ENCODE data around the gene HOXB5.

The HOXB5 gene

DNA sequence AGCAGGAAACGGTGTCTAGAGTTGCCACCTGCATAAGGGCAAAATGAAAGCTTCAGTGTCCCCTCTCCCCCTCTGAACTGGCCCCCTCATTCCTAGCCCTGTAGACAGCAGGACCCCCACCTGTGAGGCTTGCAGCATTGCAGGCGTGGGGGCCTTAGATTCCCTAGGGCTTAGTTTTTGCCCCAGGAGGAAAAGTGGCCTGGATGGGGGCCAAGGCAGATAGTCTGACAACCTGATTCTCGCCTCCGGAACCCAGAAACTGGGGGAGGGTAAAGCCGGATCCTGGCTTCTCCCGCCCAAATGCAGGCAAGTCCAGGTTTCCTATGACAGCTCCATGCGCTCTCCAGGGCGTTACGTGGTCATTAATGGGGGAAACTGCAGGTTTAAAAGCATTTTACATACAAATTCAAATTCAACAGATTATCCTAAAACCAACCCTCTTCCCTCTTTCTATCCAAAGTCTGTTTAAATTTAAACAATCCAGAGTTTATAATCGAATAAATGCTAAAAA is 11.9 kb upstream of the HOXB5 start:
- DNase-seq (ENCODE audit: low read depth in 2 of 2, low spot score in 1 of 2): no peak

DNA sequence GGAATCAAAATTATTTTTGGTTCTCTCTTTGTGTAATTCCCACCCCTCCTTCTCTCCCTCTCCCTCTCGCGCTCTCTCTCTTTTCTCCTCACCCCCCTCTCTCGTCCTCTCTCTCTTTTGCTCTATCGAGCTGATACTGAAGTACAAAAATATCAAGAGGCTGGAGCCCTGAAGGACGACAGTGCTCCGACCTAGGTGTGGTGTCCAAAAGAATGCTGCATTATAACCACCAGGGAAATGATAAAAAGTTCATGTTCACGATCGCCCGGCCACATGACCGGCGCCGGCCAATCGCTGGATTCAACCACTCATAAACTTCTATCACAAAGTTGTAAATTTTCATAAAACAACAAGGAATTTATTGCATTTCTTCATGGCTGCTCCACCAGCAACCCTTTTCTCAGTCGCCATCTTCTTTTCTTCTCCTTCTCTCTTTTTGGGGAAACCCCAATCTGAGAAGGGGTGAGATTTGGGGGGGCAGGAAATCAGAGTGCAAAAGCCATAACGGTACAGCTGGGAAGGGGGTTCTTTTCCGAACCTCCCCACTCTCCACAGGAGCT is 11.3 kb upstream of the HOXB5 start, which contains the start of gene HOXB6:
TSS of gene HOXB6 (minus strand) at position 217 of the 560 bp plus-strand sequence. CDS start 6,836 bp downstream, outside the sequence.
- DNase-seq (ENCODE audit: low read depth in 2 of 2, low spot score in 1 of 2): no peak

DNA sequence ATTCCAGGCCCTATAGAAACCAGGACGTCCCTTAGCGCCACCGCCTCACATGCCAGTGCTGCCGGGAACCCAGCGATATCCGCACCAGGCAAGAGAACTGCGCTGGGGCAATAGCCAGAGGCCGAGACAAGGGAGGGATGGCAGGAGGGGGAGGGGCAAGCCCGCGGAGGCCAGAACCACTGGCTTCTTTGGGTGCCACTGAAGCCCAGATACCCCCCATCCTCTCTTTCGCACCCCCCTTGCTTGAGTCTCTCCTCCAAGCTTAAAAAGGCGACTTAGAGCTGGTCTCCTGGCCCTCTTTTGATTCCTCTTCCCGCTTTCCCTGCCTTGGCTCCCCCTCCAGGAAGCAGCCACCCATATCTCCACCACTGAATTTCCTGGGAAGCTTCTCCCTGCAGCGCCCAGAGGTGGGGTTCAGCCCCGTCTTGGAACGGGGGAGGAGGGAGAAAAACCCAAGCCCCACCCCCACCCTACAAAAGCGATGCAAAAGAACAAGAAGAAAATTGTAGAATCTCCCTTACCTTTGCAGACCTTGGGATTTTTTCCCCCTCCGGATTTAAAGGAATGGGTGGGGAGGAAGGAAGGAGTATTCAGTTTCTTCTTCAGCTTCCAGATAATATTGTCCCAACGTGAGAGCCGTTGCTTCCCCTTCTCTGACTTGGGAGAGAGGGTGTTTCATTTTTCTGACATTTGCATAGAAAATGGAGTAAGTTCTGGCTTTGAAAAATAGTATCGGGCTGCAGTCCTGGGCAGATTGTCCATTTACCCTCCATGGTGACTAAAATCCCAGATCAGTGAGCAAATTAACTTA is 10.6 kb upstream of the HOXB5 start:
- no peak for DNase-seq (ENCODE audit: low read depth in 2 of 2, low spot score in 1 of 2)

GRCh38 chr17:48601539-48602425 is 8.2 kb upstream of the HOXB5 start:
- DNase-seq (ENCODE audit: low read depth in 2 of 2, low spot score in 1 of 2): no peak

DNA sequence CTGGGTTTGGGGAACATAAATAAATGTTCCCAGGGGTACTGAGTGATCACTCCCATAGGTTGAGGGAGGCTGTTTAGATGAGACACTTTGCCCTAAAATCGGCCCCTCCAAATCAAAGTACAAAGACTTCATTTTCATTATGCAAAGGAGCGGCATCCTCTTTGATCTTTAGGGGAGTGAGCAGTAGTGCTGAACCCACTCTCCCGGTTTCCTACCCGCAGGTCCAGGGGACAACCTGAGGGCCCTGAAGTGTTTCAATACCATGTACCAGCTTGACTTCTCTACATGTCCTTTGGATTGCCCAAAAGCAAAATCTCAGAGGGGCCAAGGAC is 7.6 kb upstream of the HOXB5 start:
- DNase-seq (ENCODE audit: low read depth in 2 of 2, low spot score in 1 of 2): no peak

DNA sequence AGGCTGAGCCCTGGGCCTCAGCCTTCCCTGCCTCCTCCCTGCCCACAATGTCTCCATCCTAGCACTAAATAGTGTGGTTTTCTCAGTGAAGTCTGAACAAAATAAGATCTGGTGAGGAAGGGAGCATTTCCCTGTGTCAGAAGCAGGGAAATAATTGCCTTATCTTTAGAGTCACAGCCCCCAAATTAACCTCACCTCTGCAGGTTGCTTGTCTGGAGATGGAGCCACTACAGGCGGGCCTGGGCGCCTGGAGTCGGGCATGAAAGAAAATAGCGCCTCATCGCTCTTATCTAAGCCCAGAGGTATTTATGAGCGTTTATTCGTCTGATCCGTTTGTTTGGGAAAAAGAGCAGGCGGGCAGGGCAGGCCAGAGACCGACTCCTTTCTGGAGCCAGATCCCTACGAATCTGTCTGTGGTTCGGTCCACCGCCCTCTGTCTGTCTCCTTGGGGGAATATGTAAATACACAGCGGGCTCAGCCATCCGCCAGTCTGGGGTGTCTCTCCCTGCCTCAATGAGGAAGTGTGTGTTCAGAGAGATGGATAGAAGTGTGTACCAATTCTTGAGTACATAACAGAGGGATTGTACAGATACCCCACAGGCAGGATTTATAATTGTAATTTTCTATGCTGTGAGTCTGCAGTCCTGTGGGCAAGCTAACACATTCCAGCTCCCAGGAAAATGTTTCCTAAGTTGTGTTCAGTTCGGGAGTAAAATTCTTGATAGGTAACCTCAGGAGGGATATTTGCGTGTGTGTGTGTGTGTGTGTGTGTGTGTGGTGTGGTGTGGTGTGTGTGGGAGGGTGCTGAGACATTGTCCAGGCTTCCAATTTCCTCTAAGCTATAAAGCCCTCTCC is 6.9 kb upstream of the HOXB5 start:
- DNase-seq (ENCODE audit: low read depth in 2 of 2, low spot score in 1 of 2): no peak

DNA sequence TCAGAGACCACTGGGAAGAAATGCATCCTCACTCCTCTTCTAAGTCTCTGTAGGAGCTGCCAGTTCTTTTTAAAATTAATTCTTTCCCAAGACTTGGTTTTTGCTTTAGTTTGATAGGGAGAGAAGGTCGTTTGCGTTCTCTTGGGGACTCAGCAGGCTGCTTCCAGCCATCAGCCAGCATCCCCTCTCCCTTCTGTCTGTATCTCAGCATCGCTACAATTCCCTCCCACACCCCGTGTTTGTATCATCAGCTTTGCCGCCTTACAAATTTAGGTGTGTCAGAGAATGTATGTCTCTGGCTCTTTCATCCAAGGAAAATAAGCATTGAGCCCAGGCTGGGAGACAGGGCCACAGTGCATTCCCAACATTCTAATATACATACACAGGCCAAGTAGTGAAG is 5.8 kb upstream of the HOXB5 start:
- DNase-seq (ENCODE audit: low read depth in 2 of 2, low spot score in 1 of 2): no peak

DNA sequence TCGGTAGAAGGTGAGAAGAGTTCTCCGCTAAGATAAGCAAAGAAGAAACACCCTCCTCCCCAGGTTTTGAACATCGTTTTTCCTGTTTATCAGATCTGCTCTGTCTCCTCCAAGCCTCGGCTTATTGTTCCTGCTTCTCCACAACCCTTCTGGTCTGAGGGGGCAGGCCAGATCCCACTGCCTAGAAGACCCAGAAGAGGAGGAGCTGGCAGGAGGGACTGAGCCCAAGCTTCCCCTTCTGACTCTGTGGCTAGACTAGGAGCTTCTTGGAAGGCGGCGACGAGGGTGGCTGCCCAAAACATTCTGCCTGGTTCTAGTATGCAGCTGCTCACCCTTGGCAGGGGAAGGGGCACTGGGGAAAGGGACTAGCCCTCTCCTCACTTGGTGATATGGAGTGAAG is 5.2 kb upstream of the HOXB5 start:
- DNase-seq (ENCODE audit: low read depth in 2 of 2, low spot score in 1 of 2): no peak

- DNase-seq (ENCODE audit: low read depth in 2 of 2, low spot score in 1 of 2): no peak
These were observed 4.4 kb upstream of the HOXB5 start for GRCh38 chr17:48597778-48598631.

GRCh38 chr17:48597528-48597777 is 3.9 kb upstream of the HOXB5 start:
- DNase-seq (ENCODE audit: low read depth in 2 of 2, low spot score in 1 of 2): no peak

- DNase-seq (ENCODE audit: low read depth in 2 of 2, low spot score in 1 of 2): no peak
These were observed 3.4 kb upstream of the HOXB5 start for GRCh38 chr17:48596735-48597527.

GRCh38 chr17:48596000-48596734 is 2.6 kb upstream of the HOXB5 start:
- no peak for DNase-seq (ENCODE audit: low read depth in 2 of 2, low spot score in 1 of 2)

DNA sequence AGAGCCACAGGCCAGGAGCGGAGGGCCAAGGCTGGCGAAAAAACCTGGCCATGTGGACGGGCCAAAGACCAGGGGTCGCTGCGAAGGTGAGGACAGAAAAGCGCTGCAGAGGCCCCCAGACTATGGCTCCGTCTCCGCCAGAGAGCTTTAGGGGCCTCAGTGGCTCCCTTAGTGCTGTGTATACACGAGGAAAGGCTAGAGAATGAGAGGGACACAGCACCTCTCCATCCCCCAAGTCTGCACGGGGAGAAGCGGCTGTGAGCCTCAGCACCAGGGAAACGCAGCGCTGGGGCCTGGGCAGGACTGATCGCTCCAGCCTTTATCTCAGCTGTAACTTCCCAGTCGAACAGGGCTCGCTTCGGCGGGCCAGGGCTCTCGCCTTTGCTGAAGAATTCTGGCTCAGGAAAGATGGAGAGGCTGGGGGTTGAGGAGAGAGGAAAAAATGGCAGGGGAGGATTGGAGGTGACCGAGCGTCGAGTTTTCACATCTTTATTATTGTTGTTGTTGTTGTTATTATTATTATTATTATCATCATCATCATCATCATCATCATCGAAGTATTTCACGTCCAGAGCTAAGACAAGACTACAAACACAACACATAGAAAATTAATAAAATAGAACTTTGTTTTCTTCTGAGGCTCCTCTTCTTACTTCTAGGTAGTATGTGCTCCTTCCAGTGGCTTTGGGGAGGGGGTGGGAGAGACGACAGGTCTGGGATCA is 1.9 kb upstream of the HOXB5 start:
- DNase-seq (ENCODE audit: low read depth in 2 of 2, low spot score in 1 of 2): no peak

- no peak for DNase-seq (ENCODE audit: low read depth in 2 of 2, low spot score in 1 of 2)
These were observed 1.1 kb upstream of the HOXB5 start for GRCh38 chr17:48594538-48595277.

- peak in 1 of 2 donors; percentile 58 for DNase-seq (ENCODE audit: low read depth in 2 of 2, low spot score in 1 of 2)
These were observed 410 bp upstream of the HOXB5 start for GRCh38 chr17:48593840-48594537.

DNA sequence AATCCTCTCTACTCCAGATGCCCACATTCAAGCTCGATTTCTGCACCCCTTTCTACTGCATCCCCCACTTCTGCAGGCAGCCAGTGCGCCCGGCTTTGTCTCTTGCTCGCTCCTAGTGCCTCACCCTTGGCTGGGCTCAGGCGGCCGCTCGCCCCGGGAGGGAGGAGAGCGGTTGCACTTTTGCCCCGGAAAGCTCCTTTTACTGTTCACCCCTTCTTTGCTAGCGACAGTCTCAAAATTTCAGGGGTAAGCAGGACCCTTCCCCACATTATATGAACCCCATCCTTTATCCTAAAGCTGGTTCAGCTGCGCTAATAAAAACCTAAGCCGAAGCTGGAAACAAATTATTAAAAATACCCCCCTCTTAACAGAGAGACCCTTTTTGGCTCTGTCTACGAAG is 1.0 kb downstream of the HOXB5 start:
- no peak for DNase-seq (ENCODE audit: low read depth in 2 of 2, low spot score in 1 of 2)

DNA sequence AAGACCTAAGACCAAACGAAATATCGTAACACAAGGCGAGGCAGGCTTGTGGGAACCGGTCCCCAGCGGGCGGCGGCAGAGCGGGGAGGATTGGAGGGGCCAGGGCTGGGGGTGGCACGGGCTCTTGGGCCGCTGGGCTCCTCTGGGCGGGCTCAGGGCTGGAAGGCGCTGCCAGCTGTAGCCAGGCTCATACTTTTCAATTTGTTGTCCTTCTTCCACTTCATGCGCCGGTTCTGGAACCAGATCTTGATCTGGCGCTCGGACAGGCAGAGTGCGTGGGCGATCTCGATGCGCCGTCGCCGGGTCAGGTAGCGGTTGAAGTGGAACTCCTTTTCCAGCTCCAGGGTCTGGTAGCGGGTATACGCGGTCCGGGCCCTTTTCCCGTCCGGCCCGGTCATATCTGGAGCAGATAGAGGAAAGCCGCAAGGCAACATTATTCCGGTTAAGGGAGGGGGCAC is 1.5 kb downstream of the HOXB5 start:
- no peak for DNase-seq (ENCODE audit: low read depth in 2 of 2, low spot score in 1 of 2)

Data from stimulated activated CD8-positive, alpha-beta memory T cell treated with anti-CD3 and anti-CD28 coated beads, Interleukin-4, amount 100 ng/mL, for 4 hours (primary cell).